ENCODE results near the gene PTPRN2.

The PTPRN2 gene

DNA sequence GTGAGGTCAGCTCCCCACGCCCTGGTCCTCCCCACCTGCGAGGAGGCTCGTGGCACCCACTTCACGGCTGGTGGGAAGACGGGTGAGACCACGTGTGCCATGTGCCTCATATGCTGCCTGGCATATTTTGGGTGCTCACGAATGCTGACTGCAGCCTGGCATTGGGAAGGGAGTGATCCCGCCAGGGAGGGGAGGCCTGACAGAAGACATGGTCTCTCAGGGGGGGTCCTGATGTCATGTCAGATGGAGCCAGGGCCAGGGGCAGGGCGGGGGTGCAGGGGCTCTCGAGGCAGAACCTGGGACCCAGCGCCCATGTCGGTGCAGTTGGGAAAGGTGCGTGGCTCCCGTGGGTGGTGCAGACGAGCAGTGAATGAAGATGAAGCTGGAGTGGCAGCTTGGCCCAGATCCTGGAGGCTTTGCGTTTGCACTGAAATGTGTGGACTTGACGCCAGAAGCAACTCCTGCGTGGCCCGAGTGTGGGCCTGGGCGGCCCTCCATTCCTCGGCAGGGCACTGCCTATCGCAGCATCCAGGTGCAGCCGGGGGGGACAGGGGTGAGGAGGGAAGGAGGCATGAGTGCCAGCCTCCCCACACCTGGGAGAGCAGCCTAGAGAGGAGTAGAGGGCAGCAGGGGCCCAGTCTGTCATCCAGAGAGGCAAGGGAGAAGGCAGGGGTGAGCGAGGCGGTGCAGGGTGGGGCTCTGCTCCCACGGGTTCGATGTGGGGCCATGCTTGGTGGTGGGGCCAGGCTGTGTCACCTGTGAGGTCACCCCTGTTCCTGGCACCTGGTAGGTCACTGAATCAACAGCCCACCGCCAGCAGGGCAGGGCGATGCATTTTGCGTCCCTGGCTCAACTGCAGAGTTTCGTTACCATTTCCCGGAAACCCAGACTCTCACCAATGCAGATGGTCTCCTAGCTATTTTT, 865.2 kb downstream of the PTPRN2 start:
- DNase-seq (ENCODE audit: insufficient read length, low spot score) (no peak), FAIRE-seq (no peak)
- TF ChIP-seq, protein P1, sequence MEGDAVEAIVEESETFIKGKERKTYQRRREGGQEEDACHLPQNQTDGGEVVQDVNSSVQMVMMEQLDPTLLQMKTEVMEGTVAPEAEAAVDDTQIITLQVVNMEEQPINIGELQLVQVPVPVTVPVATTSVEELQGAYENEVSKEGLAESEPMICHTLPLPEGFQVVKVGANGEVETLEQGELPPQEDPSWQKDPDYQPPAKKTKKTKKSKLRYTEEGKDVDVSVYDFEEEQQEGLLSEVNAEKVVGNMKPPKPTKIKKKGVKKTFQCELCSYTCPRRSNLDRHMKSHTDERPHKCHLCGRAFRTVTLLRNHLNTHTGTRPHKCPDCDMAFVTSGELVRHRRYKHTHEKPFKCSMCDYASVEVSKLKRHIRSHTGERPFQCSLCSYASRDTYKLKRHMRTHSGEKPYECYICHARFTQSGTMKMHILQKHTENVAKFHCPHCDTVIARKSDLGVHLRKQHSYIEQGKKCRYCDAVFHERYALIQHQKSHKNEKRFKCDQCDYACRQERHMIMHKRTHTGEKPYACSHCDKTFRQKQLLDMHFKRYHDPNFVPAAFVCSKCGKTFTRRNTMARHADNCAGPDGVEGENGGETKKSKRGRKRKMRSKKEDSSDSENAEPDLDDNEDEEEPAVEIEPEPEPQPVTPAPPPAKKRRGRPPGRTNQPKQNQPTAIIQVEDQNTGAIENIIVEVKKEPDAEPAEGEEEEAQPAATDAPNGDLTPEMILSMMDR (IDR thresholded peaks at IDR 0.05; ENCODE audit: insufficient read depth, missing control alignments) = no peak

DNA sequence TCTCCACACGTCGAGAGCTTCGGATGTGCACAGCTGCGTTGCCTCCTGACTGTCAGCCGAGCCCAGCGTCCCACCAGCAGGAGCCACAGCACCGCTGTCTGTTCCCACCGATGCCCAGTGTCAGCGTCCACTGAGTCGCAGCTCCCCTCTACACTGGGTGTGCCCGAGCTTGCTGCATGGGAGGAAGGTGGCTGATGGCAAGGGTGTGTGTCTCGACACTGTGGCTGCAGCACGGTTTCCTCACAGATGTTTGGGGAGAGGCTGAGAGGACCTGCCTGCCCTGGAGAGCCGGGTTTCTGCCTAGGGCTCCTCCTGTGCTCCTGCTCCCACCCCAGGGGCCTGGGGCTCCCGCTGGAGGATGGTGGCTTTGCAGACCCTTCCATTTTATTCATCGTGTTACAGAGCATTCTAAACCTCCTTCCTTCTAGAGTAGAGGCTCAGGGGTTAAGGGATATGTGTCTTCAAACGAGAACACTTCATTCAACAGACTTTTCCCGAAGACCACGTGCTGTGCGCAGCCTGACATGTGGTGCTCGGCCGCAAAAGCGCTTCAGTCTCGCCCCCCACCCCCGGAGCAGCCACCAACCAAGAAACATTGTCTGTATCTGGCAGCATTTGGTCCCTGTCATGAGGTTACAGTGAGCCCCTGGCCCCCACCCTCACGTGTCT, 866.0 kb downstream of the PTPRN2 start:
- TF ChIP-seq, protein P1 (IDR thresholded peaks at IDR 0.05; ENCODE audit: insufficient read depth, missing control alignments) = no peak
- FAIRE-seq (no peak), DNase-seq (ENCODE audit: insufficient read length, low spot score) (no peak)

DNA sequence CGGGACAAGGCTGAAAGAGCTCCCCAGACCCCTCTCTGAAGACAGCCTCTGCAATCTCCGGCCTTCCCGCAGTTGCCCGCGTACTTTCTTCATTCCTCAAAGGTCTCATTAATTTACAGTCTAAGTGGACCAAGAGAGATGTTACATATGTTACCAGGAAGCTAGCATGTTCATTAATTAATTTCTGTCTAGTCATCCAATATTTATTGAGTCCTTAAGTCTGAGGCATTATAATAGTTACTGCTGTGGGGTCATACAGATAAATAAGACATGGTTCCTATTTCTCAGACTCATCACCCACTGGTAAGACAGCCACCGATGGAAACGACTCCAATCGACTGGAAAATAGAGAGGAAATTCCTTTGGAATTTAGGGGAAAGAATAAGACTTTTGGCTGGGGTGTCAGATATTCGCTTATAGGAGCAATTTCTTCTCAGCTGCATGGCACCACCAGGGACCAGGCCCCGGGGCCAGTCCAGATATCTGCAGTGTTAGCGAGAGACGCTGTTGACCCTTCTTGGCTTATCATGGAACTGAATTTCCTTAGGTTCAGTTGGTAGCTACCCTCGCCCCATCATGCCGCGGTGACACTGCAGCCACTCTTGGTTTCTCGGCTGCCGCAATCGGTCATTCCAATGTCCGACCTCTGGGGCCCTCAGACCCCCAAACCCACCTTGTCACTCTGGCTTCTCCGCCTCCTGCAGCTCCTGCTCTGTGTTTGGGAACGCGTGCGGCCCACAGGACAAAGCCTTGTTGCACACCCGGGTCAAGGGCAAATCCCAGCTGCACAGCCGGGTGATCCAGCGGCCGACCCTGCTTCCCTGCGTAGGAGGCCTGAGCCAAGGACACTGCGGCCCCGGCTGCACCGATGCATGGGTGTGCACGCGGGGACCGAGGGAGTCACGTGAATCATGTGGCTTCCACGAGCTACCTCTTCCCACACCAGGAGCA, 867.6 kb downstream of the PTPRN2 start:
- DNase-seq (ENCODE audit: insufficient read length, low spot score) = no peak
- FAIRE-seq = no peak
- TF ChIP-seq, protein P1 (IDR thresholded peaks at IDR 0.05; ENCODE audit: insufficient read depth, missing control alignments) = no peak

DNA sequence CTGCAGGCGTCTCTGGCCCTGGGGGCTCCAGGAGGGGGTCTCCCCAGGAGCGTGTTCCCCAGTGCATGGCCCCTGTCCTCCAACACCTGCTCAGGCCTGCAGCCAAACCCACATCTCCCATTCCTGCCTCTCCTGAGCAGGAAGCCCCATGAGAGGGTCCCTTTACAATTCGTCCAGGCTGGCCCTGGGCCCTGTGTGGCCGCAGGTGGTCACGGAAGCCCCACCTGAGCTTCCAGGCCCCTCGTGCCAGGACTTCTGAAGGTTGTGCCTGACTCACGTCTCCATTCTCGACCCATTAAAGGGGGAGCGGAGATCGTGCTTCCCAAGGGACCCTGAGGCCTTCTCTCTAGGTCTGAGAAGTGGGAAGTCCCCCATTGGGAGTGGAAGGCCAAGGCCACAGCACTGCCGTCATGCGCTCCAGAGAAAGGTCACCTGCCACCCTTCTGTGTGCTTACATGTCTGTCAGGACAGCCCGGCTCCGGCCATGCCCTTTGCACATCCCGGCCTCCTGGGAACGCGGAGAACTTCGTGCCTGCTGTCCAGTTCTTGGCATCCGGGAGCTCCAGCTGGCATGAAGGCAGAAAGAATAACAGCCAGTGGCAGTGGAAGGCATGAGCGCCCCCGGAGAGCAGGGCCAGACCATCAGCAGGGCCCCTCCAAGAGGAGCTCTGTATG, 868.5 kb downstream of the PTPRN2 start:
- DNase-seq (ENCODE audit: insufficient read length, low spot score) (no peak), FAIRE-seq (no peak)
- TF ChIP-seq, protein P1 (IDR thresholded peaks at IDR 0.05; ENCODE audit: insufficient read depth, missing control alignments) = no peak

DNA sequence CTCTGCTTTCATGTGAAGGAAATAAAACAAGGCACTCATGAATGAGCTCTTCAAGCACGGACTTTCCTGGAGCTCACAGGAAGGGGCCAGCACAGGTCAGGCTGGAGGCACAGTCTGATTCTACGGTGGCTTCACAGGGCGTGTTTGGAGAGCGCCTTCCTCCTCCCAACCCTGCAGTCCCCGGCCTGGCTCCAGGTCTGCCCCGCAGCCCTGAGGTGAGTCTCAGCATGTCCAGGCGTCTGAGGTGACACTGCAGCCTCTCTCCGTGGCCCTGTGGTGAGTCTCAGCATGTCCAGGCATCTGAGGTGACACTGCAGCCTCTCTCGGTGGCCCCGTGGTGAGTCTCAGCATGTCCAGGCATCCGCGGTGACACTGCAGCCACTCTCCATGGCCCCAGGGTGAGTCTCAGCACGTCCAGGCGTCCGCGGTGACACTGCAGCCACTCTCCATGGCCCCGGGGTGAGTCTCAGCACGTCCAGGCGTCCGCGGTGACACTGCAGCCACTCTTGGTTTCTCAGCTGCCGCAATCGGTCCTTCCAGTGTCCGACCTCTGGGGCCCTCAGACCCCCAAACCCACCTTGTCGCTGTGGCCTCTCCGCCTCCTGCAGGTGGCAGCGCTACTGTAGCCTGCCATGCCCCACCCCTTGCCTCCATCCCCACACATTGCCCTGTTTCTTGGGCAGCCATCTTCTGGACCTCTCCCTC, 869.2 kb downstream of the PTPRN2 start:
- FAIRE-seq (no peak), DNase-seq (ENCODE audit: insufficient read length, low spot score) (no peak)
- TF ChIP-seq, protein P1 (IDR thresholded peaks at IDR 0.05; ENCODE audit: insufficient read depth, missing control alignments) = no peak
